SK-N-SH treated with all-trans-retinoic acid at 6 μM for 48 hours (cell line): ENCODE data around the gene DDX42.

Experiments used
- ATAC-seq: fragments of 200-7000 bp; cut with Tn5 transposase; 3 replicates; pipeline ENCODE4 v1.9.1; 2020; ENCODE audit warnings: mild to moderate bottlenecking, moderate library complexity
- ARNTL ChIP-seq: fragments of 450-650 bp; formaldehyde crosslinking; IDR thresholded peaks from 2 replicates; pipeline ENCODE4 v1.5.0; 2020; ENCODE audit warnings: low read depth, mild to moderate bottlenecking, moderate library complexity, borderline replicate concordance
- BACH2 ChIP-seq: fragments of 250-450 bp; sonication (Bioruptor Pico); IDR thresholded peaks from 2 replicates; pipeline ENCODE4 v1.9.0; 2021; ENCODE audit warnings: mild to moderate bottlenecking, borderline replicate concordance
- CSDC2 ChIP-seq: fragments of 250-450 bp; sonication (Bioruptor Pico); IDR thresholded peaks from 2 replicates; pipeline ENCODE4 v1.5.0; 2020; ENCODE audit warnings: mild to moderate bottlenecking, moderate library complexity
- ESRRG ChIP-seq: fragments of 250-450 bp; sonication (Bioruptor Pico); IDR thresholded peaks from 2 replicates; pipeline ENCODE4 v1.6.1; 2021; ENCODE audit warnings: mild to moderate bottlenecking
- GLIS3 ChIP-seq: fragments of 250-450 bp; sonication (Bioruptor Pico); IDR thresholded peaks from 2 replicates; pipeline ENCODE4 v1.5.0; 2020; ENCODE audit warnings: mild to moderate bottlenecking, moderate library complexity
- ISL1 ChIP-seq: fragments of 250-450 bp; sonication (Bioruptor Pico); IDR thresholded peaks from 2 replicates; pipeline ENCODE4 v2.1.2; 2022; ENCODE audit warnings: mild to moderate bottlenecking, moderate library complexity
- OSR1 ChIP-seq: fragments of 250-450 bp; sonication (Bioruptor Pico); IDR thresholded peaks from 2 replicates; pipeline ENCODE4 v1.8.0; 2022; ENCODE audit warnings: moderate library complexity, mild to moderate bottlenecking, inconsistent platforms
- PATZ1 ChIP-seq: fragments of 250-450 bp; sonication (Bioruptor Pico); IDR thresholded peaks from 2 replicates; pipeline ENCODE4 v1.8.0; 2020; ENCODE audit warnings: mild to moderate bottlenecking, moderate library complexity, borderline replicate concordance
- POU6F1 ChIP-seq: fragments of 250-450 bp; sonication (Bioruptor Pico); IDR thresholded peaks from 2 replicates; pipeline ENCODE4 v1.8.0; 2021; ENCODE audit warnings: low read depth, mild to moderate bottlenecking, moderate library complexity, borderline replicate concordance
- PPARA ChIP-seq: fragments of 250-450 bp; sonication (Bioruptor Pico); IDR thresholded peaks from 2 replicates; pipeline ENCODE4 v1.5.0; 2020; ENCODE audit warnings: mild to moderate bottlenecking, borderline replicate concordance
- RARB ChIP-seq: fragments of 250-450 bp; sonication (Bioruptor Pico); IDR thresholded peaks from 2 replicates; pipeline ENCODE4 v1.8.0; 2021; ENCODE audit warnings: mild to moderate bottlenecking, moderate library complexity
- SNAI2 ChIP-seq: fragments of 250-450 bp; sonication (Bioruptor Pico); IDR thresholded peaks from 2 replicates; pipeline ENCODE4 v1.5.0; 2020; ENCODE audit warnings: mild to moderate bottlenecking, moderate library complexity
- TCF4 ChIP-seq: fragments of 250-450 bp; sonication (Bioruptor Pico); IDR thresholded peaks from 2 replicates; pipeline ENCODE4 v1.8.0; 2021; ENCODE audit warnings: mild to moderate bottlenecking, moderate library complexity, borderline replicate concordance
- TOX ChIP-seq: fragments of 250-450 bp; sonication (Bioruptor Pico); IDR thresholded peaks from 2 replicates; pipeline ENCODE4 v1.8.0; 2021; ENCODE audit warnings: mild to moderate bottlenecking, moderate library complexity, borderline replicate concordance
- ZC3H10 ChIP-seq: fragments of 250-450 bp; sonication (Bioruptor Pico); IDR thresholded peaks from 2 replicates; pipeline ENCODE4 v1.5.1; 2021; ENCODE audit warnings: mild to moderate bottlenecking, moderate library complexity
- ZFP3 ChIP-seq: fragments of 250-450 bp; sonication (Bioruptor Pico); IDR thresholded peaks from 2 replicates; pipeline ENCODE4 v1.5.0; 2020; ENCODE audit warnings: mild to moderate bottlenecking, moderate library complexity
- ZFP30 ChIP-seq: fragments of 450-650 bp; formaldehyde crosslinking; IDR thresholded peaks from 2 replicates; pipeline ENCODE4 v1.5.0; 2022; ENCODE audit warnings: mild to moderate bottlenecking, moderate library complexity
- ZNF565 ChIP-seq: fragments of 450-650 bp; formaldehyde crosslinking; conservative IDR thresholded peaks from 2 replicates; pipeline ENCODE4 v1.5.0; 2020; ENCODE audit warnings: low read depth, mild to moderate bottlenecking, moderate library complexity
- ZNF70 ChIP-seq: fragments of 450-650 bp; formaldehyde crosslinking; IDR thresholded peaks from 2 replicates; pipeline ENCODE4 v1.5.0; 2020; ENCODE audit warnings: mild to moderate bottlenecking, moderate library complexity
- ZNF8 ChIP-seq: fragments of 450-650 bp; formaldehyde crosslinking; IDR thresholded peaks from 2 replicates; pipeline ENCODE4 v1.5.0; 2020; ENCODE audit warnings: mild to moderate bottlenecking, moderate library complexity
- TF ChIP-seq, protein P1 (sequence below): fragments of 250-450 bp; sonication (Bioruptor Pico); IDR thresholded peaks from 2 replicates; pipeline ENCODE4 v1.5.1; 2020; ENCODE audit warnings: low read depth, mild to moderate bottlenecking, moderate library complexity
- TF ChIP-seq, protein P2 (sequence below): fragments of 250-450 bp; sonication (Bioruptor Pico); IDR thresholded peaks from 2 replicates; pipeline ENCODE4 v1.5.1; 2021; ENCODE audit warnings: mild to moderate bottlenecking, moderate library complexity
- TF ChIP-seq, protein P3 (sequence below): fragments of 250-450 bp; sonication (Bioruptor Pico); IDR thresholded peaks from 2 replicates; pipeline ENCODE4 v1.5.0; 2020; ENCODE audit warnings: mild to moderate bottlenecking, moderate library complexity

Gene DDX42

DNA sequence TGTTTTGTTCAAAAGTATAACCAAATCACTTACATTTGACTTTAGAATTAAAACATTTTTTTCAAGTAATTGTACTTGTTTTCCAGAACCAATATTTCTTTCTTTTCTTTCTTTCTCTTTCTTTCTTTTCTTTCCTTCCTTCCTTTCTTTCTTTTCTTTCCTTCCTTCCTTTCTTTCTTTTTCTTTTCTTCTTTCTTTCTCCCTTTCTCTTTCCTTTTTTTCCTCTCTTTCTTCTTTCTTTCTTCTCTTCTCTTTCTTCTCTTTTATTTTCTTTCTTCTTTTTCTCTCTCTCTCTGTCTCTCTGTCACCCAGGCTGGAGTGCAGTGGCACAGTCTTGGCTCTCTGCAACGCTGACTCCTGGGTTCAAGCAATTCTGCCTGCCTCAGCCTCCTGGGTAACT, 26.8 kb downstream of the DDX42 start (continued):
- TF ChIP-seq, protein P1, sequence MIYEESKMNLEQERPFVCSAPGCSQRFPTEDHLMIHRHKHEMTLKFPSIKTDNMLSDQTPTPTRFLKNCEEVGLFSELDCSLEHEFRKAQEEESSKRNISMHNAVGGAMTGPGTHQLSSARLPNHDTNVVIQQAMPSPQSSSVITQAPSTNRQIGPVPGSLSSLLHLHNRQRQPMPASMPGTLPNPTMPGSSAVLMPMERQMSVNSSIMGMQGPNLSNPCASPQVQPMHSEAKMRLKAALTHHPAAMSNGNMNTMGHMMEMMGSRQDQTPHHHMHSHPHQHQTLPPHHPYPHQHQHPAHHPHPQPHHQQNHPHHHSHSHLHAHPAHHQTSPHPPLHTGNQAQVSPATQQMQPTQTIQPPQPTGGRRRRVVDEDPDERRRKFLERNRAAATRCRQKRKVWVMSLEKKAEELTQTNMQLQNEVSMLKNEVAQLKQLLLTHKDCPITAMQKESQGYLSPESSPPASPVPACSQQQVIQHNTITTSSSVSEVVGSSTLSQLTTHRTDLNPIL (CRISPR knock-in tag) = no peak
- TF ChIP-seq ZFP3 (CRISPR knock-in tag) (no peak), CSDC2 (CRISPR knock-in tag) (no peak), ZNF565 (CRISPR knock-in tag) (no peak), ZC3H10 (CRISPR knock-in tag) (no peak), ZFP30 (CRISPR knock-in tag) (no peak), POU6F1 (no peak), RARB (CRISPR knock-in tag) (no peak), TCF4 (CRISPR knock-in tag) (no peak), PATZ1 (CRISPR knock-in tag) (no peak)

DNA sequence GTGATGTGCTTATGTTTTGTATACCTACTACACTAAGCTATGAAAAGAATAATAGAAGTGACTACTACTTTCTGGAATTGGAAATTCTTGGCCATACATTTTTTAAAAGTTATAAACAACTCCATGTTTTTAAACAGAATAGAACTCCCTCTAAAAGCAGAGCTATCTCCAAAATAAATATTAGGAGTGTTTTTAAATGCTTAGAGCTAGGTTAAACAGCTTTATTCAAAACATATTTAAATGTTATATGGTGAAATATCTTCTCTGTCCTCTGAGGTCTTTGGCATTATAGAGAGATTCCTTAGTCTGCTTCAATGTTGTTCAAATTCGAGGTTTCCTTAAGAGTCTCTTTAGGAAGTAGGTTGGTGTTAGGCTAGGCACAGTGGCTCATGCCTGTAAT, 30.4 kb downstream of the DDX42 start:
- TF ChIP-seq ZFP3 (CRISPR knock-in tag) = no peak
- no peak for TF ChIP-seq ZNF8 (CRISPR knock-in tag)
- no peak for ATAC-seq

DNA sequence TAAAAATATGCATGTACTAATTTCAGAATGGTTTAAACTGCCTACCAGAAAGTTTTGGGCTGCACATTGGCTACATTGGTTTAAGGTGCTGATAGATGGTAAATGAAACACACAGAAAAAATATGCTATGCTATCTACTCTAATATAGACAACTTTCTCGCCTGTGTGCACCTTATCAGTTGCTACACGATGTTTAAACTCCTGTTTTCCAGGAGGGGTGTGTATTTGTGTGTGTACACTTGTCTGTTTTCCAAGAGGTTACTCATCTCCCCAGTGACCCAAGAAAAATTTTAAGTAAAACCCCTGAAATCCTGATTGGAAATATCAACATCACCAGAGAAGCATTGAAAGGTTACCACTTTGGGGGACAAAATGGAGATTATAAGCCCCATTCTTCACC, 31.6 kb downstream of the DDX42 start:
- TF ChIP-seq BACH2 = no peak
- TF ChIP-seq ISL1 (CRISPR knock-in tag) = no peak
- TF ChIP-seq ESRRG (CRISPR knock-in tag) = no peak
- no peak for TF ChIP-seq RARB (CRISPR knock-in tag)
- TF ChIP-seq ZNF8 (CRISPR knock-in tag) = no peak
- no peak for TF ChIP-seq OSR1
- TF ChIP-seq GLIS3 (CRISPR knock-in tag) = no peak
- no peak for TF ChIP-seq SNAI2 (CRISPR knock-in tag)
- TF ChIP-seq, protein P2, sequence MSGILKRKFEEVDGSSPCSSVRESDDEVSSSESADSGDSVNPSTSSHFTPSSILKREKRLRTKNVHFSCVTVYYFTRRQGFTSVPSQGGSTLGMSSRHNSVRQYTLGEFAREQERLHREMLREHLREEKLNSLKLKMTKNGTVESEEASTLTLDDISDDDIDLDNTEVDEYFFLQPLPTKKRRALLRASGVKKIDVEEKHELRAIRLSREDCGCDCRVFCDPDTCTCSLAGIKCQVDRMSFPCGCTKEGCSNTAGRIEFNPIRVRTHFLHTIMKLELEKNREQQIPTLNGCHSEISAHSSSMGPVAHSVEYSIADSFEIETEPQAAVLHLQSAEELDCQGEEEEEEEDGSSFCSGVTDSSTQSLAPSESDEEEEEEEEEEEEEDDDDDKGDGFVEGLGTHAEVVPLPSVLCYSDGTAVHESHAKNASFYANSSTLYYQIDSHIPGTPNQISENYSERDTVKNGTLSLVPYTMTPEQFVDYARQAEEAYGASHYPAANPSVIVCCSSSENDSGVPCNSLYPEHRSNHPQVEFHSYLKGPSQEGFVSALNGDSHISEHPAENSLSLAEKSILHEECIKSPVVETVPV = no peak
- TF ChIP-seq POU6F1 = no peak
- TF ChIP-seq TCF4 (CRISPR knock-in tag) = no peak
- no peak for TF ChIP-seq ZNF565 (CRISPR knock-in tag)
- no peak for TF ChIP-seq ZFP30 (CRISPR knock-in tag)
- TF ChIP-seq, protein P3, sequence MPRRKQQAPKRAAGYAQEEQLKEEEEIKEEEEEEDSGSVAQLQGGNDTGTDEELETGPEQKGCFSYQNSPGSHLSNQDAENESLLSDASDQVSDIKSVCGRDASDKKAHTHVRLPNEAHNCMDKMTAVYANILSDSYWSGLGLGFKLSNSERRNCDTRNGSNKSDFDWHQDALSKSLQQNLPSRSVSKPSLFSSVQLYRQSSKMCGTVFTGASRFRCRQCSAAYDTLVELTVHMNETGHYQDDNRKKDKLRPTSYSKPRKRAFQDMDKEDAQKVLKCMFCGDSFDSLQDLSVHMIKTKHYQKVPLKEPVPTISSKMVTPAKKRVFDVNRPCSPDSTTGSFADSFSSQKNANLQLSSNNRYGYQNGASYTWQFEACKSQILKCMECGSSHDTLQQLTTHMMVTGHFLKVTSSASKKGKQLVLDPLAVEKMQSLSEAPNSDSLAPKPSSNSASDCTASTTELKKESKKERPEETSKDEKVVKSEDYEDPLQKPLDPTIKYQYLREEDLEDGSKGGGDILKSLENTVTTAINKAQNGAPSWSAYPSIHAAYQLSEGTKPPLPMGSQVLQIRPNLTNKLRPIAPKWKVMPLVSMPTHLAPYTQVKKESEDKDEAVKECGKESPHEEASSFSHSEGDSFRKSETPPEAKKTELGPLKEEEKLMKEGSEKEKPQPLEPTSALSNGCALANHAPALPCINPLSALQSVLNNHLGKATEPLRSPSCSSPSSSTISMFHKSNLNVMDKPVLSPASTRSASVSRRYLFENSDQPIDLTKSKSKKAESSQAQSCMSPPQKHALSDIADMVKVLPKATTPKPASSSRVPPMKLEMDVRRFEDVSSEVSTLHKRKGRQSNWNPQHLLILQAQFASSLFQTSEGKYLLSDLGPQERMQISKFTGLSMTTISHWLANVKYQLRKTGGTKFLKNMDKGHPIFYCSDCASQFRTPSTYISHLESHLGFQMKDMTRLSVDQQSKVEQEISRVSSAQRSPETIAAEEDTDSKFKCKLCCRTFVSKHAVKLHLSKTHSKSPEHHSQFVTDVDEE (CRISPR knock-in tag) = no peak
- TF ChIP-seq ZNF70 (CRISPR knock-in tag) = no peak
- TF ChIP-seq ARNTL (CRISPR knock-in tag) = no peak
- TF ChIP-seq, protein P1 (CRISPR knock-in tag) = no peak
- TF ChIP-seq ZC3H10 (CRISPR knock-in tag) = no peak
- no peak for TF ChIP-seq TOX (CRISPR knock-in tag)
- TF ChIP-seq PPARA (CRISPR knock-in tag) = no peak
- no peak for ATAC-seq
